ENCODE results near the gene RIN3. TPM values are rescaled to one million over a fixed set of nuclear protein-coding genes. Genes with fewer than 3 reads are reported as not detected.

The RIN3 gene
- total RNA-seq, 1 experiment from 2014 or later, result 14.8 TPM

GRCh38 chr14:92538412-92538985, 24.9 kb downstream of the RIN3 start:
- no TSS peak for BruUV-seq (replicated peaks)
- POLR2A ChIA-PET (ENCODE audit: unreplicated experiment), result no interaction called here

GRCh38 chr14:92539419-92539818, 25.8 kb downstream of the RIN3 start:
- TF ChIP-seq EZH2 (IDR thresholded peaks at IDR 0.05; ENCODE audit: low read depth) (no peak), CTCF (conservative IDR thresholded peaks at IDR 0.05) (no peak)
- H3K79me2 ChIP-seq (ENCODE audit: low read depth), result peaks cover 80% of the 10 kb centered on the region
- H3K4me3 ChIP-seq, result no peak overlapping the region
- CTCF ChIA-PET, result no interaction called here
- H4K20me1 ChIP-seq (ENCODE audit: insufficient read depth), result no peaks in the 10 kb centered on the region; the same call in 1 of the 2 replicates
- no peak overlapping the region for H3K4me2 ChIP-seq
- peaks cover 24% of the 10 kb centered on the region for H3F3A ChIP-seq (ENCODE audit: insufficient read depth, low read depth)
- intact Hi-C loops (cut with micrococcal nuclease; ENCODE audit: unreplicated experiment), result no loop called here
- POLR2A ChIA-PET (ENCODE audit: unreplicated experiment), result no interaction called here
- H2AFZ ChIP-seq, result no peak overlapping the region
- BruUV-seq (replicated peaks), result no TSS peak
- H3K27ac ChIP-seq, result no peak overlapping the region
- H3K4me1 ChIP-seq (replicated peaks; ENCODE audit: insufficient read depth), result peaks cover 30% of the 10 kb centered on the region
- no peaks in the 10 kb centered on the region for H3K9me3 ChIP-seq (ENCODE audit: insufficient read depth, low read depth)
- H3K36me3 ChIP-seq (ENCODE audit: low read depth), result no peaks in the 10 kb centered on the region
- H3K9me2 ChIP-seq (ENCODE audit: insufficient read depth), result no peaks in the 10 kb centered on the region
- DNase-seq, result no peak
- H3K27me3 ChIP-seq (ENCODE audit: insufficient read depth, low read depth), result no peaks in the 10 kb centered on the region

More at GRCh38 chr14:92538412-92538985, 24.9 kb downstream of the RIN3 start:
- no peak for DNase-seq
- H3K27ac ChIP-seq, result no peak overlapping the region
- H3K4me2 ChIP-seq, result no peak overlapping the region
- H3K4me3 ChIP-seq, result no peak overlapping the region
- peaks cover 19% of the 10 kb centered on the region for H3F3A ChIP-seq (ENCODE audit: insufficient read depth, low read depth)
- no peaks in the 10 kb centered on the region for H3K27me3 ChIP-seq (ENCODE audit: insufficient read depth, low read depth)
- H2AFZ ChIP-seq, result no peak overlapping the region
- H3K79me2 ChIP-seq (ENCODE audit: low read depth), result peaks cover 79% of the 10 kb centered on the region
- intact Hi-C loops (cut with micrococcal nuclease; ENCODE audit: unreplicated experiment), result no loop called here
- TF ChIP-seq CTCF (conservative IDR thresholded peaks at IDR 0.05), result no peak
- no peak for TF ChIP-seq EZH2 (IDR thresholded peaks at IDR 0.05; ENCODE audit: low read depth)
- no peaks in the 10 kb centered on the region for H3K9me2 ChIP-seq (ENCODE audit: insufficient read depth)
- CTCF ChIA-PET, result no interaction called here
- no peaks in the 10 kb centered on the region; the same call in 1 of the 2 replicates for H4K20me1 ChIP-seq (ENCODE audit: insufficient read depth)
- peaks cover 25% of the 10 kb centered on the region for H3K4me1 ChIP-seq (replicated peaks; ENCODE audit: insufficient read depth)
- no peaks in the 10 kb centered on the region for H3K36me3 ChIP-seq (ENCODE audit: low read depth)
- no peaks in the 10 kb centered on the region for H3K9me3 ChIP-seq (ENCODE audit: insufficient read depth, low read depth)

GRCh38 chr14:92539875-92540274, 26.3 kb downstream of the RIN3 start:
- no peaks in the 10 kb centered on the region for H3K36me3 ChIP-seq (ENCODE audit: low read depth)
- no peak overlapping the region for H2AFZ ChIP-seq
- H3K79me2 ChIP-seq (ENCODE audit: low read depth), result peaks cover 82% of the 10 kb centered on the region
- H3K4me2 ChIP-seq, result peak overlapping the region; percentile 64; the same call in 1 of the 2 replicates
- no TSS peak for BruUV-seq (replicated peaks)
- H4K20me1 ChIP-seq (ENCODE audit: insufficient read depth), result no peaks in the 10 kb centered on the region; the same call in 1 of the 2 replicates
- no peak for DNase-seq
- no peaks in the 10 kb centered on the region for H3K9me3 ChIP-seq (ENCODE audit: insufficient read depth, low read depth)
- peaks cover 24% of the 10 kb centered on the region for H3F3A ChIP-seq (ENCODE audit: insufficient read depth, low read depth)
- ChIA-PET CTCF (no interaction called here), POLR2A (ENCODE audit: unreplicated experiment) (no interaction called here)
- no peaks in the 10 kb centered on the region for H3K27me3 ChIP-seq (ENCODE audit: insufficient read depth, low read depth)
- H3K27ac ChIP-seq, result peak overlapping the region; percentile 52
- intact Hi-C loops (cut with micrococcal nuclease; ENCODE audit: unreplicated experiment), result no loop called here
- peaks cover 30% of the 10 kb centered on the region for H3K4me1 ChIP-seq (replicated peaks; ENCODE audit: insufficient read depth)
- TF ChIP-seq CTCF (conservative IDR thresholded peaks at IDR 0.05), result no peak
- TF ChIP-seq EZH2 (IDR thresholded peaks at IDR 0.05; ENCODE audit: low read depth), result no peak
- H3K9me2 ChIP-seq (ENCODE audit: insufficient read depth), result no peaks in the 10 kb centered on the region
- no peak overlapping the region for H3K4me3 ChIP-seq
